Neuronal stem cell (in vitro differentiated cells): Measurements from ENCODE around the gene CAPN12.

Experiments used
- DNase-seq: peaks from one replicate; pipeline ENCODE4 v3.0.0-alpha.2; 2013; ENCODE audit warnings: low spot score
- H2AFZ ChIP-seq: one replicate; pipeline ENCODE4 v1.6.1; 2013; ENCODE audit warnings: mild to moderate bottlenecking, low read length, inconsistent platforms
- H2AK5ac ChIP-seq: 2 replicates; pipeline ENCODE4 v1.6.1; 2013; ENCODE audit warnings: low read depth, mild to moderate bottlenecking, inconsistent platforms, low read length, moderate library complexity, mixed read lengths
- H2BK120ac ChIP-seq: 2 replicates; pipeline ENCODE4 v1.6.1; 2013; ENCODE audit warnings: low read depth, mild to moderate bottlenecking, inconsistent platforms, low read length, moderate library complexity, mixed read lengths
- H2BK12ac ChIP-seq: one replicate; pipeline ENCODE4 v1.6.1; 2013; ENCODE audit warnings: low read length, inconsistent platforms
- H2BK15ac ChIP-seq: 2 replicates; pipeline ENCODE4 v1.6.1; 2013; ENCODE audit warnings: mild to moderate bottlenecking, low read length, inconsistent platforms, mixed read lengths
- H2BK5ac ChIP-seq: one replicate; pipeline ENCODE4 v1.6.1; 2013; ENCODE audit warnings: inconsistent platforms, mild to moderate bottlenecking, low read length, moderate library complexity
- H3K14ac ChIP-seq: one replicate; pipeline ENCODE4 v1.6.1; 2013; ENCODE audit warnings: low read length, inconsistent platforms
- H3K18ac ChIP-seq: 2 replicates; pipeline ENCODE4 v1.6.1; 2013; ENCODE audit warnings: low read length, inconsistent platforms
- H3K23ac ChIP-seq: 2 replicates; pipeline ENCODE4 v1.6.1; 2013; ENCODE audit warnings: low read depth, mild to moderate bottlenecking, mixed read lengths, low read length, inconsistent platforms; ENCODE audit not compliant: poor library complexity
- H3K27ac ChIP-seq: replicated peaks from 3 replicates; pipeline ENCODE4 v1.5.1; 2013; ENCODE audit warnings: low read length, inconsistent platforms
- H3K27me3 ChIP-seq, 3 experiments: 2 replicates each; pipeline ENCODE4 v1.6.1; 2013; ENCODE audit warnings: low read length in 3 of 3, mild to moderate bottlenecking in 2 of 3, inconsistent platforms in 1 of 3, low read depth in 1 of 3, mixed read lengths in 1 of 3, moderate library complexity in 1 of 3; ENCODE audit not compliant: control insufficient read depth in 3 of 3, insufficient read depth in 3 of 3
- H3K36me3 ChIP-seq, 2 donors: replicated peaks in 1 of 2; 2 replicates each; pipeline ENCODE4 v1.6.1; 2013; ENCODE audit warnings: low read length in 2 of 2; ENCODE audit not compliant: control insufficient read depth in 2 of 2, insufficient read depth in 2 of 2
- H3K4ac ChIP-seq: 2 replicates; pipeline ENCODE4 v1.6.1; 2013; ENCODE audit warnings: inconsistent platforms, mild to moderate bottlenecking, low read length, moderate library complexity
- H3K4me1 ChIP-seq, 2 donors: 1 replicate in 1 of 2; 2 replicates in 1 of 2; pipeline ENCODE4 v1.6.1; 2013; ENCODE audit warnings: low read length in 2 of 2, low read depth in 1 of 2; ENCODE audit not compliant: control insufficient read depth in 2 of 2, insufficient read depth in 1 of 2
- H3K4me2 ChIP-seq: one replicate; pipeline ENCODE4 v1.6.1; 2013; ENCODE audit warnings: mild to moderate bottlenecking, low read length, inconsistent platforms; ENCODE audit not compliant: insufficient read depth, poor library complexity, severe bottlenecking
- H3K4me3 ChIP-seq, 2 donors: 2 replicates each; pipeline ENCODE4 v1.5.1; 2013; ENCODE audit warnings: low read length in 2 of 2, mild to moderate bottlenecking in 2 of 2, inconsistent platforms in 1 of 2, moderate library complexity in 1 of 2
- H3K79me1 ChIP-seq: one replicate; pipeline ENCODE4 v1.6.1; 2013; ENCODE audit warnings: low read depth, mild to moderate bottlenecking, inconsistent platforms, low read length, moderate library complexity
- H3K9ac ChIP-seq: one replicate; pipeline ENCODE4 v1.6.1; 2013; ENCODE audit warnings: mild to moderate bottlenecking, low read depth, low read length, inconsistent platforms; ENCODE audit not compliant: poor library complexity
- H3K9me3 ChIP-seq, 2 donors: replicated peaks in 1 of 2; 2 replicates each; pipeline versions ENCODE3 to v1.6.1; 2013; ENCODE audit warnings: low read length in 2 of 2, mild to moderate bottlenecking in 2 of 2, inconsistent platforms in 1 of 2, low read depth in 1 of 2, mixed read lengths in 1 of 2, moderate library complexity in 1 of 2; ENCODE audit not compliant: control insufficient read depth in 2 of 2, insufficient read depth in 1 of 2
- H4K8ac ChIP-seq: one replicate; pipeline ENCODE4 v1.6.1; 2013; ENCODE audit warnings: low read depth, mild to moderate bottlenecking, inconsistent platforms, low read length, moderate library complexity
- H4K91ac ChIP-seq: one replicate; pipeline ENCODE4 v1.6.1; 2013; ENCODE audit warnings: low read length, low read depth, mild to moderate bottlenecking, inconsistent platforms; ENCODE audit not compliant: poor library complexity
- WGBS, 2 donors: extraction: QIAGEN DNeasy Blood & Tissue Kit; methylation state at CpG; one replicate each; pipeline ENCODE4 v1.1.7; 2013; ENCODE audit warnings: missing lambda C conversion rate in 2 of 2, mixed read lengths in 1 of 2; ENCODE audit not compliant: insufficient read length in 2 of 2, insufficient replicate concordance in 1 of 2; ENCODE audit errors: extremely low coverage in 2 of 2; 5-methylcytosine and 5-hydroxymethylcytosine counted together

CAPN12 gene

DNA sequence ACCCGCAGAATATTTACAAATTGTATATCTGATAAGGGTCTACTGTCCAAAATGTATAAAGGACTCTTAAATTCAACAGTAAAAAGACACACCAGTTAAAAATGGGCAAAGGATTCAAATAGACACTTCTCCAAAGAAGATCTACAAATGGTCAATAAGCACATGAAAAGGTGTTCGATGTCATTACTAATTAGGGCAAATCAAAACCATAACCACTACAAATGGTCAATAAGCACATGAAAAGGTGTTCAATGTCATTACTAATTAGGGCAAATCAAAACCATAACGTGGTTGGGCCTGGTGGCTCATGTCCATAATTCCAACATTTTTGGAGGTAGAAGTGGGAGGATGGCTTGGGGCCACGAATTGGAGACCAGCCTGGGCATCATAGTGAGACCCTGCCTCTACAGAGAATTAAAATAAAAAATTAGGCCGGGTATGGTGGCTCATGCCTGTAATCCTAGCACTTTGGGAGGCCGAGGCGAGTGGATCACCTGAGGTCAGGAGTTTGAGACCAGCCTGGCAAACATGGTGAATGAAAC, 56.4 kb downstream of the CAPN12 start:
- no peak overlapping the region for H3K4me2 ChIP-seq
- H3K14ac ChIP-seq: no peak overlapping the region
- no peak overlapping the region for H3K27ac ChIP-seq
- no peak overlapping the region for H3K4ac ChIP-seq
- H3K4me3 ChIP-seq: no peak overlapping the region
- H2BK12ac ChIP-seq: no peak overlapping the region
- no CpG with 5 or more reads among the region's 7 CpGs for WGBS, 2 donors
- no peak for DNase-seq
- H3K18ac ChIP-seq: no peak overlapping the region
- no peak overlapping the region for H2BK120ac ChIP-seq
- peaks cover 30 to 46% of the 10 kb centered on the region in 2 donors for H3K4me1 ChIP-seq
- H3K36me3 ChIP-seq: peaks cover 0 to 46% of the 10 kb centered on the region in 2 donors
- H3K9me3 ChIP-seq: peaks cover 0 to 3% of the 10 kb centered on the region in 2 donors
- no peak overlapping the region for H2BK5ac ChIP-seq
- H3K27me3 ChIP-seq: no peaks in the 10 kb centered on the region
- H2BK15ac ChIP-seq: no peak overlapping the region
- no peak overlapping the region for H4K8ac ChIP-seq
- H4K91ac ChIP-seq: no peak overlapping the region
- no peak overlapping the region for H2AFZ ChIP-seq
- no peak overlapping the region for H3K23ac ChIP-seq
- H3K79me1 ChIP-seq: peaks cover 6% of the 10 kb centered on the region
- no peak overlapping the region for H3K9ac ChIP-seq
- H2AK5ac ChIP-seq: no peak overlapping the region

DNA sequence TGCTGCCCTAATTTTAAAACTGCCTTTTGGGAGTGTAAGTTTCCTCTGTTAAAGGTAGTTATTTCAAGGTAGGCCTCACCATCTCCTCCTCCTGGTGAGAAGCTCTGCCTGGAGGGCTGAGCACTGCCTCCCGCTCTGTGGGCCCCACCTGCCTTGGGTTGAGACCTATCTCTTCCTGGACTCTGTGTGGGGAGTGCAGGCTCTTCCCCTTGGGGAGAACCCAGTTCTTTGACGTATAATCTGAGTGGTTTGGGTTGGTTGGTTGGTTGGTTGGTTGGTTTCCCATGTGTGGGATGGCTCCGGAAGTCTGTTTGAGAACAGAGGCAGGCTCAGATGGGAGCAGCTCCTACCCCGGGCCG, 57.8 kb downstream of the CAPN12 start:
- Histone ChIP-seq H2BK15ac (no peak overlapping the region), H3K4me3 (no peak overlapping the region), H3K36me3 (peaks cover under 1 to 48% of the 10 kb centered on the region in 2 donors), H3K18ac (peak overlapping the region; percentile 63), H3K27me3 (no peaks in the 10 kb centered on the region), H3K79me1 (peaks cover 12% of the 10 kb centered on the region), H2AFZ (no peak overlapping the region), H3K27ac (no peak overlapping the region), H3K4me2 (peak overlapping the region; percentile 39), H4K8ac (no peak overlapping the region), H2BK12ac (no peak overlapping the region), H4K91ac (no peak overlapping the region), H2BK120ac (no peak overlapping the region), H3K4ac (no peak overlapping the region), H2BK5ac (no peak overlapping the region), H3K9me3 (peaks cover under 1 to 12% of the 10 kb centered on the region in 2 donors), H3K23ac (no peak overlapping the region), H3K4me1 (peaks cover 19 to 41% of the 10 kb centered on the region in 2 donors), H3K14ac (no peak overlapping the region), H3K9ac (no peak overlapping the region), H2AK5ac (no peak overlapping the region)
- no CpG with 5 or more reads among the region's 5 CpGs for WGBS, 2 donors
- DNase-seq: no peak

DNA sequence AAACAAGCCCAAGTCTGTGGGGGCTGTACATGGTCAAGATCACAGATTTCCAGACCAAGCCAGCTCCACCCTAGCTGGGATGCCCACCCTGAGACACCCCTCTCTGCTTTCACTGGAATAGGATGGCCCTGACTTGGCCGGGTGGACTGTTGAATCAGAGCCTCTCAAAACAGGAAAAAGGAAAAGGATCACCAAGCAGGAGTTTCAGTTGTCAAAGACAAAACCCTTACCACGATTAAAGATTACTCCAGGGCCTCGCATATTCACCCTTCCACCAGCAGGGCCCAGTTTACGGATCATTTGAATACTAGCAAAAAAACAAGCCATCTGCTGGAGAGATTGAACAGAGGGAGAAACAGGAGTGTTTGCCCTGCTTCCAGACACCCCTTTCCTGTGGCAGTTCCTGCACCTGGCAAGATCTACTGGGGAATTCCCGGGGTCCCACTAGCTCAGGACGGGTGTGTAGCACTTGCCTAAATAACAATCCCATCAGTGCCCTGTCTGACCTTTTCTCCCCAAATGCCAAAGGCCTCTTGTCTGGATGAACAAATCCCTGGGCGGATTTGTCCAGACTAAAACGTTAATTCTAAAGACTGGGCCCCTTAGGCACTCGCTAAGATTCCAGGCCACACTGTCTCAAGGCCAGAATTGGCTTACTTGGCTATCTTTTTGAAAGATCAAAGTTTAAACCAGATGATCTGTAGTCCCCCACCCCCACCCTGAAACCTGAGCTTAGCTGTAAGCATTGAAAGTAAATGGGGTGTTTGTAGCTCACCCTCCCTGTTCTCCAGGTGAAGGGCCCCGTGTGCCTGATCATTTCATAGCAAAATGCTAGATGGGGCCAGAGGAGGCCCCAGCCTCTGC, 58.4 kb downstream of the CAPN12 start:
- peaks cover 19 to 40% of the 10 kb centered on the region in 2 donors for H3K4me1 ChIP-seq
- no peak overlapping the region for H2BK120ac ChIP-seq
- no peak overlapping the region for H2AFZ ChIP-seq
- H3K23ac ChIP-seq: no peak overlapping the region
- no peak overlapping the region for H3K4me3 ChIP-seq
- no peaks in the 10 kb centered on the region for H3K27me3 ChIP-seq
- H2BK12ac ChIP-seq: no peak overlapping the region
- H3K79me1 ChIP-seq: peaks cover 12% of the 10 kb centered on the region
- no peak overlapping the region for H4K8ac ChIP-seq
- peak overlapping the region; percentile 46 for H3K27ac ChIP-seq
- no peak overlapping the region for H2AK5ac ChIP-seq
- H3K4me2 ChIP-seq: peak overlapping the region; percentile 39
- H2BK5ac ChIP-seq: no peak overlapping the region
- DNase-seq: no peak
- H3K4ac ChIP-seq: no peak overlapping the region
- H2BK15ac ChIP-seq: no peak overlapping the region
- no peak overlapping the region for H4K91ac ChIP-seq
- H3K9ac ChIP-seq: no peak overlapping the region
- peak overlapping the region; percentile 63 for H3K18ac ChIP-seq
- peaks cover 2 to 12% of the 10 kb centered on the region in 2 donors for H3K9me3 ChIP-seq
- H3K36me3 ChIP-seq: peaks cover 2 to 53% of the 10 kb centered on the region in 2 donors
- no peak overlapping the region for H3K14ac ChIP-seq
- WGBS, 2 donors: no CpG with 5 or more reads among the region's 10 CpGs

DNA sequence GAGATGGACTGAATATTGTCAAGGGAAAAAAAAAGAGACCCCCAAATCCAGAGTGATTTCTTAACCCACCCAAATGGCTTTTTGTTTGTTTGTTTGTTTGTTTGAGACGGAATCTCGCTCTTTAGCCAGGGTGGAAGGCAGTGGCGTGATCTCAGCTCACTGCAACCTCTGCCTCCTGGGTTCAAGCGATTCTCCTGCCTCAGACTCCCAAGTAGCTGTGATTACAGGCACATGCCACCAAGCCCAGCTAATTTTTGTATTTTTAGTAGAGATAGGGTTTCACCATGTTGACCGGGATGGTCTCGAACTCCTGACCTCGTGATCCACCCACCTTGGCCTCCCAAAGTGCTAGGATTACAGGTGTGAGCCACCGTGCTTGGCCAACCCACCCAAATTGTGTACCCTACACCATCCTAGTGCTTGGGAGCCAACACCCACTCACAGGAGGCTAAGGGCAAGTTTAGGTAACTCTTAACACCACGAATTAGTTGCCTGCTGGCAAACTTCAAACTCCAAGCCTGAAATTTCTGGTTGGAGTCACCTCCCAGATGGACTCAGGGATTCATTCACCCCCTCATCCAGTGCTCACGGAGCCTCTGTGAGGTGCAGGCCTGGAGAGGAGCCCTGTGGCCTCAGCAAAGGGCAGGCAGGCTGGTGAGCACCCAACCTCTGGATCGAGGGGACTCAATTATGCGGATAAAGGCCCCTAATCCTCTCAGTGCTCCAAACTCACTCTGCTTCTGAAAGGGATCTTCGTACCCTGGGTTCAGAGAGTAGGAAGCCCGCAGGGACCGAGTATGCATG, 59.2 kb downstream of the CAPN12 start:
- WGBS, 2 donors: no CpG with 5 or more reads among the region's 15 CpGs
- Histone ChIP-seq H3K23ac (no peak overlapping the region), H2AK5ac (no peak overlapping the region), H3K4me3 (no peak overlapping the region), H3K27ac (peak overlapping the region; percentile 46), H2BK12ac (no peak overlapping the region), H3K9me3 (peaks cover 2 to 12% of the 10 kb centered on the region in 2 donors), H3K4me2 (no peak overlapping the region), H2BK5ac (no peak overlapping the region), H2BK15ac (no peak overlapping the region), H4K8ac (no peak overlapping the region), H3K36me3 (peaks cover 2 to 54% of the 10 kb centered on the region in 2 donors), H3K9ac (no peak overlapping the region), H3K27me3 (no peaks in the 10 kb centered on the region), H3K18ac (peak overlapping the region; percentile 56), H4K91ac (no peak overlapping the region), H3K4me1 (peaks cover 19 to 37% of the 10 kb centered on the region in 2 donors), H3K79me1 (peaks cover 14% of the 10 kb centered on the region), H2BK120ac (no peak overlapping the region), H3K14ac (no peak overlapping the region), H3K4ac (no peak overlapping the region), H2AFZ (no peak overlapping the region)
- DNase-seq: no peak
